ENCODE measurements around the gene ASPSCR1.

Gene ASPSCR1

DNA sequence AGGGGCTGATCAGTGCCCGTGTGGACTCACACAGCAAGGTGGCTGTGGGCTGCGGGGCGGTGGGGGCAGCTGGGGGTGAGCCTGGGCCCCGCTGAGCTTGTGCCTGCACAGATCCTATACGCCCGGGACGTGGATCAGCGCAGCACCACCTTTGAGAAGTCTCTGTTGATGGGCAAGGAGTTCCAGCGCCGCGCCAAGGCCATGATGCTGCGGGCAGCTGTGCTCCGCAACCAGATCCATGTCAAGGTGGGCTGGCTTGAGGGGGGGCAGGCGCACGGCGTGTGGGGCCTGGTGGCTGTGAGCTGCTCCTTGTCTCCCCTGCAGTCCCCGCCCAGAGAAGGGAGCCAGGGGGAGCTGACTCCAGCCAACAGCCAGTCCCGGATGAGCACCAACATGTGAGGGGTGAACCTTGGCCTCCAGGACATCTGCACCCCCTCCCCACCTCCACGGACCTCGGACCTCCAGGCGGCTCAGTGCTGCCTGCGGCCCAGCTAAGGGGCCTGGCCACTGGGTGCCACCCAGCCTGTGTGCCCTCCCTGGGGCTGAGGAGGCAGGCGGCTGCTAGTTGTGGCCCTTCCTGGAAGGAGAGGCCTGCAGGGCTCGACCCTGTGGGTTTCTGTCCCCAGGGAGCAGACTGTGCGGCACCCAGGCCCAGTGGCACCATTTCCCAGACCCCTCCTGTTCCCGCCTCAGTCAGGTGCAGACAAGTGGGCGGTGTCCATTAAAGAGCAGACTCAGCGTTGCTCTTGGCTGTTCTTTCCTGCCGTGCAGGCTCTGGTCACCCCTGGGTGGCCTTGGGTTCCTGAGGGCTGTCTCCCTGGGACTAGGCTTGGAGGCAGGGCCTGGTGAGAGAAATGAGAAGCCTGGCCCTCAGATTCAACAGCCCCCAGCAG is 79.5 kb downstream of the ASPSCR1 start:
- no peak for FAIRE-seq

DNA sequence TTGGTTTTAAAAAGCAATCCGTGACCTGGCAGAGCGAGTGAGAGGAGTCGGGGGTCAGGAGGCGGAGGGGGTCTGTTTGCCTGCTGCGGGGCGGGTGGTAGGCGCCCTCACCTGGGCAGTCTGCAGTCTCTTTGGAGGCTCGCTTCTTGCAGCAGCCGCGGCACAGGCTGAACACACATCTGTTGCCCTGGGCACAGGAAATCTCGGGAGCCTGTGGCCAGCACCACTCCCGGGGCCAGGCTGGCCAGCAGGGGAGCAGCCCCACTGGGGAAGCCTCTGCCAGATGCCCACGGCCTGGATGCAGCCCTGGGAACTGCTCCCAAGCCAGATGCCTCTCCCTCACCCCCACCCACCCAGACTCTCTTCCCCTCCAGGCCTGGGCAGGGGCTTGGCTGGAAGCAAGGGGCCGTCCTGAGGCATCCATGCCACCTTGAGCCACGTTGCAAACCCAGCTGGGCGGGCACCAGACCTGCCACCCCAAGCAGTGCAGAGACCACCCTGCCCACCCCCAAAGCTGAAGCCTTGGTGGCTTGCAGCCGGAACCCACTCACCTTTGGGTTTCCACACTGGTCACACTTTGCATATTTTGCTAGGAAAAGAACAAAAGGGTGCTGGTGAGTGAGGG is 80.9 kb downstream of the ASPSCR1 start:
- no peak for FAIRE-seq

DNA sequence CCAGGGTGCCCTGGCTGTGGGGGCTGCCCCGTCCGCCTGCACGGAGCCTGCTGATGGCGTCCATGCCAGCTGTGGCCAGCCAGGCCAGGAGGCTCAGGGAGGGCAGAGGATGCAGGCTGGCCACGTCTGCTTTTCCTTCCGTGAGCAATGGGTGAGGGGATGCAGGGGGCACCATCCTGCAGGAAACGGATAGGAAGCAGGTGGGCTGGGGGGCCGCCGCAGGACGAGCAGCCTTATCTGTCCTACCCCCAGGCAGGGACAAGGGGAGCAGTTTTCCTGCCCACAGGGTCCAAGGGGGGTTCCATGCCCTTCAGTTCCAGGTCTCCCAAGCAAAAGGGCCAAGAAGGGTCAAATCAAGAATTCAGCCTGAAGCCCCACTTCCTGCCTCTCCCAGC is 81.4 kb downstream of the ASPSCR1 start:
- FAIRE-seq, result no peak

DNA sequence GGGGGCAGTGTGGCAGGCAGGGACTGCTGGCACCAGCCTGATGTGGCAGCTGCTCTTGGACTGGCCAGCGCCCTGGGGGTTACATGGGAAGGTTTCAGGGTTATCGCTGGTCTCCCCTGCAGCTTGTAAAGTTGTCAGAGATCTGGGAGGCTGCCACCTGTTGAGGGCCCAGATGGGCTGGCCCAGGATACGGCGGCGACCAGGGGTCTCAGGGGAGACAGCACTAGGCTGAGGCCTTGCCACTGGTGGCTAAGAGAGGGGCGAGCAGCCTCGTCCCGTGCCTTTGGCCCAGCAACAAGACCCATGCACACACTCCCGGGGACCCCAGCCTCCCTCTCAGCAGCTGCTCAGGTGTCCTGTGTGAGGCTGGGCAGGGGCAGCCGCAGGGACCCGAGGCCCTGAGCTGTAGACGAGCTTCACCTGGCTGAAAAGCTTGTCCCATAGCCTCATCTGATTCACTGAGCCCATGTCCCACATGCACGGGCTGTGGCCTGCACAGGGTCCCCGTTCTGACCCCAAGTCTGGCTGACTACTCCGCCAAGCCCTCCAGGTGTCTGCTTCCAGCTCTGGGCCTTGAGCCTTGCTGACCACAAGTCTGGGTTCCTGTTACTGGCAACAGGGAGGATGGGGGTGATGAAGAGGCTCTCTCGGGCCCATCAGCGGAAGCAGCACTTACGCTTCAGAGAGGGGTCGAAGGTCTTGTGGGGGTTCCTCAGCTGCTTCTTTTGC is 82.0 kb downstream of the ASPSCR1 start:
- FAIRE-seq, result no peak

DNA sequence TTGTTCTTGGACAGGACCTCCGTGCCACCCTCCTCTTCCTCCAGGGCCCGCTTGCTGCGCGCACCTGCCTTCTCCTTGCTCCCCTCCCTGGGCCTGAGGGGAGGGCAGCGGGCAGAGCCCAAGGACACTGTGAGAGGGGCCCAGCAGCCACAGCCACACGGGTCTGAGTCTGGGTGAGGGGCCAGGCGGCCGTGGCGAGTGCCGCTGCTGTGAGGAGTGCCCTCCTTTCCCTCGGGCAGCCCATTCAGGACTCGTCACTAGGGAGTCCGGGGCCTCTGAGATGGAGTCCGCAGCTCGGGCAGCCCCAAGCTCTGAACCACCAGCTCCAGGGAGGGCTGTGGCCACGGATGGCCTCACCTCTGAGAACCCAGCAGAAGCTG is 82.6 kb downstream of the ASPSCR1 start:
- FAIRE-seq, result no peak

DNA sequence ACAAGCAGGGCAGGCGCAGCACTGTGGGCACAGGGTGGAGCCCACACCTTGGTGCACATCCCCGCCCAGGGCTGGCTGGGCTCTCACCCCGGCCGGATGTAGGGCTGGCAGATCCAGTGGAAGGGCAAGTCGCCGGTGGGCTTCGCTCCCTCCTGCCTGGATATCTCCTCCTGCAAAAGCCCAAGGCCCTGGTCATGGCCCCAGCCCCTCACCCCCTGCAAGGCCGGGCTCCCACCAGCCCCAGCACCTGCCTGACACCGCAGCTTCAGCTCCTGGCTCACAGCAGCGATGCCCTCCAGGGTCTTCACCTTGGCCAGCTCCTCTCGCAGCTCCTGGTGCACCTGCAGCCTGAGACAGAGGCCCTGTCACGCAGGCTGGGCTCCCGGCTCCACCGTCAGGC is 83.2 kb downstream of the ASPSCR1 start:
- no peak for FAIRE-seq

DNA sequence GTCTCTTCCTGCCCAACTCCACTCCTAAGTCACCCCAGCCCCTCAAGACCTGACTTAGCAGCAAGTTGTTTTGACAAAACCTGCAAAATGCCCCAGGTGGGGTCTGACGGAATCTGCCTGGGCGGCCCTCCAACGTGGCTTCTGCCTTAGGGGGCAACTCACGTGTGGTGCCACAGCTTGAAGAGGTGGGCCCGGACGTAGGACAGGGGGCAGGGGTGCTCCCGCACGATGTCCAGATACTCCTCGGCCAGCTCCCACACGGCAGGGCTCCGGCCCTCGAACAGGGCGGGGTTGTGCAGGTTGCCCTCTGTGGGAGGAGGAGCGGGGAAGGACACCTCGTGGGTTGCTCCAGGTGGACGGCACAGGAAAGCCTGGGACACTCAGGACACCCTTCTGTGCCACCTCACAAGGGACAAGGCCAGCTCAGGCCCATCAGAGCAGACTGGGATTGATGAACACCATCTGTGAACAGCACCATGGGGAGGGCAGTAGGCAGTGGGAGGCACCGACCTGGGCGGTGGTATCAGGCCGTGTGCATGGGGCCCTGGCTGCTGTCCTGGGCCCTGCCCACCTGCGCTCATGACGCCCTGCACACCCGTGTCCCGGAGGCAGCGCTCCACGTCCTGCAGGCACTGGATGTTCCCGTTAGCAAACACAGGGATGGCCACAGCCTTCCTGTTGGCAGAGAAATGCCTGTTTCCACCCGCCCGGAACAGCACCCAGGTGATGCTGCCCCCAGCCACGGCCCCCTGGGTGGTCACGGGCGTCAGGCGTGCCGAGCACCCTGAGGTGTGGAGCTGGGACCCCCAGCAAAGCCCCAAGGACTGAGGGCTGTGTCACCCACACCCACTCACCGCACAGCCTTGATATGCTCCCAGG is 83.9 kb downstream of the ASPSCR1 start:
- no peak for FAIRE-seq

DNA sequence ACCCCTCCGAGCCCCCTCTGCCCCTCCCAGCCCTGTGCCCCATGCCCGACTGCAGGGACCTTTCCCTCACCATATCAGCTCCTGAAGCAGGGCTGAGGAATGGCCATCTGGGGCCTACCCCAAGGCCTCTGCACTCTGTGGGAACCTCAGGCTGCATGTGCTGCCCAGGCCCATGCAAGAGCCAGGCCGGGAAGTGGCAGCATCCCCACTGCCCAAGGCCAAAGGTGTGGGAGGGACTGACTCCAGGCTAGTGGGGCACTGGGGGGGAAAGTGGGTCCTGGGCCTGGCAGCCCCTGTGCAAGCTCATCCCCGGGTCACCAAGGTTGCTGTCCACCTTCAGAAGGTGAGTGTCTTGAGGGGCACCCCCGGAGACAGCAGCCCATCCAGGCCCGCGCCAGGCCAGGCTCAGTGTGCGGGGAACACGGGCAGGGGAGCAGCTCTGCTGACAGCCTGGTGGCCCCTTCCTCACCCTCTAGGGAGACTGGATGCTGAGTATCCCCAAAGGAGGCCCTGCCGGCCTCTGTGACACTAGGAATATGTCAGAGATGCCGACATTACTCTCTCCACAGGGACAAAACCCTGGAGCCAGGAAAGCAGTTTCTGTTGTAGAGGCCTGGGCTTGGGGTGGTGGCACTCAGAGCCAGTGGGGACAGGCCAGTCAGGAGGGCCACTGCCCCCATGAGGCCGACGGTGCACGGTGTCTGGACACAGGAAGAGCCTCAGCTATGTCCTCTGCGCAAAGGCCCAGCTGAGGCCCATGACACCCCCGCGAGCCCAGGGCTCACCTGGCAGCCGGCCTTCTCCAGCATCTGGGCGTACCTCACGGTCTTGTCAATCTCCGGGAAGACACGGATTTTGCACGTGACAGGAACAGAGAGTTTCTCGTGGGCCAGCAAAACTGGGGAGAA is 84.9 kb downstream of the ASPSCR1 start:
- FAIRE-seq, result no peak

DNA sequence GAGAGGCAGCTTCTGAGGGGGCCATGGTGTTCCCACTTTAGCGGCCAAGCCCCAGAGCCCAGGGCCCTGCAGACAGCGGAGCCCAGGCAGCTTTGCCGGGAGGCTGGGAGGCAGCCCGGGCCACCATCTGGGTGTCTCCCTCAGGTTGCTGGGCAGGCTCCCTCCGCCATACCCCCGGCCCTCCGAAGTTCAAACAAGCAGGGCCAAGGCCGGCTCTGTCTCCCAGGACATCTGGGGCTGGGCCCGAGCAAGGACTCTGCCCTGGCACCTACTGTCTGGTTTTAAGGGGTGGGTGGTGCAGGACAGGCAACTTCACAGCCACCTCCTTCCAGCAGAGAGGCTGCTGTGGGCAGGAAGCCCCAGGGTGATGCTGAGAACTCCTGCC is 85.5 kb downstream of the ASPSCR1 start:
- FAIRE-seq, result no peak

DNA sequence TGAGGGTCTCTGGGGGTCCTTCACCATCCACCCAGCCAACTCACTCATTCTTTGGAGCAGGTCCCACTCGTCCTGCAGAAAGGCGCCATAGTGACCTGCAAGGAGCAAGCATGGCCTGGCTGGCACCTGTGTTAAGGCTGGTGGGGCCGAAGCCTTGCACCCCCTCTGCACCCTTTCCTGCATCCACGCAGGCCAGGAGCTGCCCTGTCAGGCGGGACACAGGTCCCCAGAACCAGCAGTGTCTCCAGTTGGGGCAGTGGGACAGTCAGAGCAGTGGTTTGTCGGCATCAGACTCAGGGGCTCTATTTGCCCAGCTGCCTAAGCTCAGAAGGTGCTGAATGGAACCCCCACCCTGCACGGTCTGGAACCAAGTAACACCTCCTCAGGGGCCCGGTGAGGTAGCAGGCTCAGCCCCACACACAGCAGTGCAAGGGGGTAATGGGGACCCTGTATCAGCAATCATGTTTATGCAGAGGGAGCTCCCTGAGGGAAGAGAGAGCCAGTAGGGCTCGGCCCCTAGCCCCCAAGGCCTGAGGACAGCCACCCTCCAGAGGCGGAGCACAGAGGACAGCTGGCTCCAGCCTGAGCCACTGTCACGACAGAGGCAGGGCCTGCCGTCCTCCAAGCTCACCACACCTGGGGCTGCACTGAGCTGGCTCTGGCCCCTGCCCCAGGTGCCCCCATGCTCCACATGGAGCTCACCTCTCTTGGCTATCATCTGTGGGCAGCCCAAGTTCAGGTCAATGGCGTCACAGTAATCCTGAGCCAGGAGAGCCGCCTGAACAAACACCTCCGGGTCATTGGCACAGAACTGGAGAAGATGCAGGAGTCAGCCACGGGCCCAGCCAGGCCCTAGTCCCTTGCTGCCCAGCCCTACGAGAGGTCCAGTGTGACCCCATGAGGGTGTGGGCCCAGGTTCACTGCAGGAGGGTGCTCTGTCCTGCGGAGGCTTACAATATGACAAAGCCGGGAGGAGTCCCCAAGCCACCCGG is 86.3 kb downstream of the ASPSCR1 start:
- FAIRE-seq, result no peak

DNA sequence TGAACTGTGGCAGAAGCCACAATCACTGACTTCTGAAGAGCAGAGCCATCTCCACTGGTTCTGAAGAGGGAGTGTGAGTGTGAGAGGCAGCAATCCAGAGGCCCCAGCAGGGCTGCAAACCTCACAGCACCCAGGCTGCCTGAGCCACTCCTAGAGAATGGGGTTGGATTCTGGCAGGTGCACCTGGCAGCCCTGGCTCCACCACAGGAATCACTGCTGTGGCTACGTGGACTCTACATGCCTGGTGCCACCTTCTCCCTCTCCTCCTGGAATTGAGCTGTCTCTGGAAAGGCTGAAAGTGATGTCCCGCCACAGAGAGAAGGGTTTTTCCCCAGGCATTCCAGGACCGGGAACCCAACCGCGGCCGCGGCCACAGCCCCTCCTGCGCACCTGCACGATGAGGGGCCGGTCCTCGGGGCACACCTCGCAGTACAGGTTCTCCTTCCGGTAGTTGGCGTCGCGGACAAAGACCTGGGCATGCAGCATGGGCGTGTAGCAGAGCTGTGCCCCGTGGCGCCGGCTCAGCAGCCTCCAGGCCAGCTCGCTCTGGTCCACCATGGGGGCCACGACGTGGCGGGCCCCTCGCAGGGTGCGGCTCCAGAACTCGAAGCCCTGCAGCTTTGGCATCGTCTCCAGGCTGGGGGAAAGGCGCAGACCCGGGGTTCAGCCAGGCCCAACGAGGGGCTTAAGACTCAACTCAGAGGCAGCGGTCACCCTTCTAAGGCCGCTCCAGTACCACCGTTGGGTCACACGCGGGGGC is 87.2 kb downstream of the ASPSCR1 start:
- no peak for FAIRE-seq

DNA sequence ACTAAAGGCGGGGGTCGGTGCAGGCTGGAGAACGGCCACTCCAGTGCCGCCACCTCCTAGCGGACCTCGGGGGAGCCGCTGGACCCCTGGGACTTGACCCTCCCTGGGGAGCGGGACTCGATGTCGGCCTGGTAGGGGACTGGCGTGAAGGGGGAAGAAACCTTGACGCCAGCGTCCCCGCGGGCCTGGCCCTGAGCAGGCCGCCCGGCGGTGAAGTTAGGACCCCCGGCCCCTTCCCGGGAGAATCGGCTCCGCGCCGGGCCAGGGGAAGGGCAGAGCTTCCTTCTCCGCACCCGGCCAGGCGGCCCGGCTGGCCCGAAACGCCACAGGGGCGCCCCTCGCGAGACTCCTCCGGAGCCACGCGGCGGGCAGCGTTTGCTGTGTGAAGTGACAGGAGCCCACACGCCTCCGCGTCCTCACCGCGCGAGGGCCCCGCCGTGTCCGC is 87.8 kb downstream of the ASPSCR1 start:
- no peak for FAIRE-seq

DNA sequence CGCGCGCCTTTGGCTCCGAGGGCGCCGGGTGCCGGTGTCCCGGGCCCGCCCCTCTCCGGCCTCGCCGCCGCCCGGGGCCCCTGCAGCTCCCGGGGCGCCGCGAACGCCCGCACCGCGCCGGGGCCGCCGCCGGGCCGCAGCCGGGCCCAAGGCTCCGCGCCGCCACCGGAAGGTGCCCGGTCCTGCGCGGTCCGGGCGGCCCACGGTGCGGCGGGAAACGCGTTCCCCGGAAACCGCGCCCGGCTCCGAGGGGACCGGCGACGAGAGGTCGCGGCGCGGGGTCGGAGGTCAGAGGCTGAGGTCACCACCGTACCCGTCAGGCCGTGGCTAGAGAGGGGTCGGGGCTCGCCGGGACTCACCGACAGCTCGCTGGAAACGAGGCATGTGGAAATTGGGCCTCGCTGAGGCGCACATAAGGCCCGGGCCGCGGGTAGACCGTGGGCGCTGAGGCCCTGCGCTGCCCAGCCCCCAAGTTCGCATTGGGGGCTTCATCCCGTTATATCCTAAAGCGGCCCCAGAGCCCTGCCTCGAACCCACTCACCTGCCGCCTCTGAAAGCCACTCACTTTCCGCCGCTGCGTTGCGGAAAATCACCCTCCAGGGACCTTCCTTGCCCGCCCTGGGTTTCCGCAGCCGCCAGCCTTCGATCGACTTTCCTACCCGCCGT is 88.3 kb downstream of the ASPSCR1 start, which contains the start of gene DUS1L:
Gene DUS1L (minus strand): TSS at position 167 of the 666 bp plus-strand sequence. CDS start 745 bp downstream, outside the sequence.
- FAIRE-seq, result no peak
